ENCODE measurements around the gene EMILIN1.

- TF ChIP-seq SP1 (IDR thresholded peaks at IDR 0.05) (no peak), SUZ12 (IDR thresholded peaks at IDR 0.05) (no peak), NFRKB (IDR thresholded peaks at IDR 0.05) (no peak), HDGF (IDR thresholded peaks at IDR 0.05; ENCODE audit: borderline replicate concordance) (no peak)
Measured at GRCh38 chr2:27057184-27057583, 21.2 kb upstream of the EMILIN1 start.
